Measurements from ENCODE around the gene GPR137C. TPM values are rescaled to one million over a fixed set of nuclear protein-coding genes. Genes with fewer than 3 reads are reported as not detected.

Gene GPR137C
- total RNA-seq, 8 experiments from 2014 or later: 0.31 to 20.4 (median 10.9) TPM

GRCh38 chr14:52656905-52657304 lies 104.3 kb downstream of the GPR137C start:
- no peaks in the 10 kb centered on the region for H3K4me1 ChIP-seq (replicated peaks in 1 of 2)
- H3K27ac ChIP-seq: no peak overlapping the region
- in situ Hi-C loops (cut with MboI; ENCODE audit: low pct_unique_long_range_greater_than_20kb in 2 of 9, low sequenced_read_pairs in 9 of 9, unreplicated experiment in 9 of 9): no loop called here
- ATAC-seq (replicated peaks in 6 of 8): peak in 3 of 8 experiments; percentile 43 to 66 (median 54)
- no peak overlapping the region for H3K4me3 ChIP-seq

GRCh38 chr14:52660325-52660724 lies 107.7 kb downstream of the GPR137C start:
- in situ Hi-C loops (cut with MboI; ENCODE audit: low pct_unique_long_range_greater_than_20kb in 2 of 9, low sequenced_read_pairs in 9 of 9, unreplicated experiment in 9 of 9): no loop called here
- Histone ChIP-seq H3K4me1 (replicated peaks in 1 of 2) (no peaks in the 10 kb centered on the region), H3K27ac (no peak overlapping the region), H3K4me3 (no peak overlapping the region)
- no peak for ATAC-seq (replicated peaks in 6 of 8)

GRCh38 chr14:52660832-52661231 lies 108.2 kb downstream of the GPR137C start:
- H3K27ac ChIP-seq: no peak overlapping the region
- peak in 3 of 8 experiments; percentile 37 to 66 (median 60) for ATAC-seq (replicated peaks in 6 of 8)
- in situ Hi-C loops (cut with MboI; ENCODE audit: low pct_unique_long_range_greater_than_20kb in 2 of 9, low sequenced_read_pairs in 9 of 9, unreplicated experiment in 9 of 9): no loop called here
- WGBS, 10 experiments: 17 to 100% (median 57%) methylated on average over 1 of the region's 1 CpG; no CpG with 5 or more reads in 3 of the 10 experiments
- no peaks in the 10 kb centered on the region for H3K4me1 ChIP-seq (replicated peaks in 1 of 2)
- no peak overlapping the region for H3K4me3 ChIP-seq

GRCh38 chr14:52661314-52661713 lies 108.7 kb downstream of the GPR137C start:
- Histone ChIP-seq H3K4me3 (no peak overlapping the region), H3K4me1 (replicated peaks in 1 of 2) (no peaks in the 10 kb centered on the region), H3K27ac (no peak overlapping the region)
- no peak for ATAC-seq (replicated peaks in 6 of 8)
- WGBS, 10 experiments: 82 to 100% (median 100%) methylated on average over 1 to 2 of the region's 2 CpGs
- in situ Hi-C loops (cut with MboI; ENCODE audit: low pct_unique_long_range_greater_than_20kb in 2 of 9, low sequenced_read_pairs in 9 of 9, unreplicated experiment in 9 of 9): no loop called here

- in situ Hi-C loops (cut with MboI; ENCODE audit: low pct_unique_long_range_greater_than_20kb in 2 of 9, low sequenced_read_pairs in 9 of 9, unreplicated experiment in 9 of 9): no loop called here
- no peak overlapping the region for H3K4me3 ChIP-seq
- no peak overlapping the region for H3K27ac ChIP-seq
- 80 to 100% (median 92%) methylated on average over 1 to 2 of the region's 2 CpGs; no CpG with 5 or more reads in 1 of the 10 experiments for WGBS, 10 experiments
- no peak for ATAC-seq (replicated peaks in 6 of 8)
- H3K4me1 ChIP-seq (replicated peaks in 1 of 2): no peaks in the 10 kb centered on the region
Measured at GRCh38 chr14:52663850-52664249, 111.2 kb downstream of the GPR137C start.

- H3K4me3 ChIP-seq: no peak overlapping the region
- in situ Hi-C loops (cut with MboI; ENCODE audit: low pct_unique_long_range_greater_than_20kb in 2 of 9, low sequenced_read_pairs in 9 of 9, unreplicated experiment in 9 of 9): loop anchor here in 1 of 9 experiments (25.0 kb wide), 1 partner anchor 366 kb away; the partner anchor contains the start of gene PTGER2
- H3K4me1 ChIP-seq (replicated peaks in 1 of 2): no peaks in the 10 kb centered on the region
- WGBS, 10 experiments: 79 to 100% (median 94%) methylated on average over 1 to 2 of the region's 2 CpGs; no CpG with 5 or more reads in 3 of the 10 experiments
- no peak overlapping the region for H3K27ac ChIP-seq
- ATAC-seq (replicated peaks in 6 of 8): no peak
Measured at GRCh38 chr14:52678591-52678990, 126.0 kb downstream of the GPR137C start.

- H3K4me1 ChIP-seq (replicated peaks in 1 of 2): peaks cover 0 to 5% of the 10 kb centered on the region in 2 donors
- ATAC-seq (replicated peaks in 6 of 8): peak in 1 of 8 experiments; percentile 14
- in situ Hi-C loops (cut with MboI; ENCODE audit: low pct_unique_long_range_greater_than_20kb in 2 of 9, low sequenced_read_pairs in 9 of 9, unreplicated experiment in 9 of 9): loop anchor here in 1 of 9 experiments (25.0 kb wide), 1 partner anchor 372 kb away; the partner anchor contains the start of gene PTGER2
- no peak overlapping the region for H3K27ac ChIP-seq
- 71 to 100% (median 99%) methylated on average over 1 to 2 of the region's 2 CpGs; no CpG with 5 or more reads in 2 of the 10 experiments for WGBS, 10 experiments
- no peak overlapping the region for H3K4me3 ChIP-seq
Measured at GRCh38 chr14:52683985-52684520, 131.4 kb downstream of the GPR137C start.

GRCh38 chr14:52686176-52686575 lies 133.5 kb downstream of the GPR137C start:
- in situ Hi-C loops (cut with MboI; ENCODE audit: low pct_unique_long_range_greater_than_20kb in 2 of 9, low sequenced_read_pairs in 9 of 9, unreplicated experiment in 9 of 9): loop anchor here in 1 of 9 experiments (25.0 kb wide), 1 partner anchor 374 kb away; the partner anchor contains the start of gene PTGER2
- H3K4me1 ChIP-seq (replicated peaks in 1 of 2): peaks cover 0 to 5% of the 10 kb centered on the region in 2 donors
- 67 to 100% (median 80%) methylated on average over 1 of the region's 1 CpG; no CpG with 5 or more reads in 7 of the 10 experiments for WGBS, 10 experiments
- ATAC-seq (replicated peaks in 6 of 8): peak in 1 of 8 experiments; percentile 21
- H3K27ac ChIP-seq: no peak overlapping the region
- H3K4me3 ChIP-seq: no peak overlapping the region

Other genes starting within 250 kb of the GPR137C start
- gene PTGER2, start 238.5 kb upstream of the GPR137C start, total RNA-seq: 1 to 10 TPM in 2 of 8 experiments, under 1 TPM in 5, not detected in 1; 0.14 to 6.3 (median 0.36) TPM
- 10 to 100 TPM in 5 of 8 experiments, 1 to 10 TPM in 3; 2.3 to 24.0 (median 16.3) TPM for gene TXNDC16, start 331 bp upstream of the GPR137C start, total RNA-seq
- gene ERO1A, start 142.7 kb downstream of the GPR137C start, total RNA-seq: 10 to 100 TPM; 16.3 to 37.4 (median 24.8) TPM
- gene PSMC6, start 154.4 kb downstream of the GPR137C start, total RNA-seq: 100 to 1,000 TPM in 6 of 8 experiments, 10 to 100 TPM in 2; 96.8 to 126 (median 105) TPM
- gene STYX, start 177.3 kb downstream of the GPR137C start, total RNA-seq: 10 to 100 TPM; 10.6 to 23.6 (median 13.9) TPM
- gene GNPNAT1, start 238.8 kb downstream of the GPR137C start, total RNA-seq: 10 to 100 TPM in 5 of 8 experiments, 1 to 10 TPM in 3; 7.0 to 89.5 (median 13.5) TPM

All from motor neuron (in vitro differentiated cells).